T47D (cell line): ENCODE measurements around the gene IL11.
"Not testable (repeated sequence)": the region's sequence is repeated elsewhere in the genome, so short reads cannot be mapped to it uniquely, and the experiment has no call there.

Experiments
- DNase-seq, 2 experiments: peaks; one replicate each; pipeline versions ENCODE4 v3.0.0 to v3.0.0-alpha.2; 2011 to 2012; ENCODE audit warnings: low read depth in 1 of 2, low spot score in 1 of 2
- JUND ChIP-seq: IDR thresholded peaks from 2 replicates; pipeline ENCODE4 v1.6.1; 2012; ENCODE audit warnings: low read depth
- in situ Hi-C: cut with HindIII; loops from 2 replicates; pipeline ENCODE4 v1.10.0; 2016; ENCODE audit warnings: low sequenced_read_pairs, low pct_unique_long_range_greater_than_20kb

Gene IL11

GRCh38 chr19:55339105-55339888 lies 31.0 kb downstream of the IL11 start, which contains the start of gene KMT5C:
KMT5C (plus strand) TSS chr19:55339876; CDS start chr19:55341937, 2,061 bp downstream.
- DNase-seq, result peak; percentile 92 to 100
- TF ChIP-seq JUND, result no peak
- in situ Hi-C loops, result no loop called here

DNA sequence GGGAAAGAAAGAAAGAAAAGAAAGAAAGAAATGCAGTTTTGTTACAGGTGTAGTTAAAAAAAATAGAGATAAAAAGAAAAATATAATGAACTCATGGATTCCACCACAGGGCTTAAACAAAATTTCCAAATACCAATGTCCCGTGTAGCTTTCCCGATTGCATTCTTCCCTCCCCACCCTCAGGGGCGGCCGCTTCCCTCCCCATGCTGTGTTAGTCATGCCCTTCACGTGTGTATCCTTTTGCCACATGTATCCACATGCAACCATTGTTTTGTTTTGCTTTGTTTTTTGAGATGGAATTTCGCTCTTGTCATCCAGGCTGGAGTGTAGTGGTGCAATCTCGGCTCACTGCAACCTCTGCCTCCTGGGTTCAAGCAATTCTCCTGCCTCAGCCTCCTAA lies 34.2 kb downstream of the IL11 start:
- in situ Hi-C loops, result no loop called here
- no peak for TF ChIP-seq JUND
- no peak for DNase-seq

DNA sequence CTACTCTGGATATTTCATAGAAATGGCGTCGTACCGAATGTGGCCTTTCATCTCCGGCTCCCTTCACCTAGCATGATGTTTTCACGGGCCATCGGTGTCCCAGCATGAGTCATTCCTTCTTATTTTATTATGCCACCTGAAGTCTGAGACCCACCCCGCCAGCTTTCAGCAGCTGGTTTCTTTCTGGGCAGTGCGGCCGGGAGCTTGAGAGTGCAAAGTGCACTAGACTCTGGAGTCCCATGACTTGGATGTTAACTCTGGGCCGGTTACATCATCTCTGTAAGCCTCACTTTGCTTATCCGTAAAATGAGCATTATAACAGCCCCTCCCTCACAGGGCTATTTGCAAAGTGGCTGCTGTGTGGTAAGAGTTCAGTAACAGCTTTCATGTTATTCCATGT lies 36.4 kb downstream of the IL11 start:
- in situ Hi-C loops, result no loop called here
- no peak for TF ChIP-seq JUND

GRCh38 chr19:55329791-55330190 lies 40.5 kb downstream of the IL11 start:
- in situ Hi-C loops, DNase-seq: not testable (repeated sequence)

More for the DNA sequence above, 36.4 kb downstream of the IL11 start:
- no peak for DNase-seq

DNA sequence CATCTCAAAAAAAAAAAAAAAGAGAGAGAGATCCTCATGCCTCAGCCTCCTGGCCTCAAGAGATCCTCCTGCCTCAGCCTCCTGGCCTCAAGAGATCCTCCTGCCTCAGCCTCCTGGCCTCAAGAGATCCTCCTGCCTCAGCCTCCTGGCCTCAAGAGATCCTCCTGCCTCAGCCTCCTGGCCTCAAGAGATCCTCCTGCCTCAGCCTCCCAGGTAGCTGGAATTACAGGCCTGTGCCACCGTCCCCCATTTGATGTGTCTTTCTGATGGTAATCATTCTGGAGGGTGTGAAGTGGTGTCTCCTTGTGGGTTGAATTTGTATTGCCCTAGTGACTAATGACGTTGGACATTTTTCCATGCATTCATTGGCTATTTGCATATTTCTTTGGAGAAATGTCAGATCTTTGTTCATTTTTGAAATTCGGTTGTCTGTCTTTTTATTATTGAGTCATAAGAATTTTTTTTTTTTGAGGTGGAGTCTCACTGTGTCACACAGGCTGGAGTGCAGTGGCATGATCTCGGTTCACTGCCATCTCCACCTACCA lies 41.4 kb downstream of the IL11 start:
- in situ Hi-C loops, result not testable (repeated sequence)

GRCh38 chr19:55325172-55325571 lies 45.1 kb downstream of the IL11 start, which contains the start of gene TMEM150B:
TMEM150B (minus strand) TSS chr19:55325341; CDS start chr19:55321036, 4,305 bp downstream.
- no peak for TF ChIP-seq JUND
- no peak for DNase-seq
- in situ Hi-C loops, result no loop called here

More for the DNA sequence above, 41.4 kb downstream of the IL11 start:
- peak in 1 of 2 experiments; percentile 69 for DNase-seq

- no peak for TF ChIP-seq JUND
- no peak for DNase-seq
- in situ Hi-C loops, result no loop called here
Measured at GRCh38 chr19:55324662-55325061, 45.6 kb downstream of the IL11 start.

GRCh38 chr19:55322204-55322885 lies 47.9 kb downstream of the IL11 start:
- no peak for DNase-seq
- no peak for TF ChIP-seq JUND
- in situ Hi-C loops, result no loop called here

- in situ Hi-C loops, result no loop called here
- TF ChIP-seq JUND, result no peak
- no peak for DNase-seq
Measured at GRCh38 chr19:55321466-55322137, 48.7 kb downstream of the IL11 start.

GRCh38 chr19:55320844-55321419 lies 49.3 kb downstream of the IL11 start:
- TF ChIP-seq JUND, result no peak
- DNase-seq, result no peak
- in situ Hi-C loops, result no loop called here

DNA sequence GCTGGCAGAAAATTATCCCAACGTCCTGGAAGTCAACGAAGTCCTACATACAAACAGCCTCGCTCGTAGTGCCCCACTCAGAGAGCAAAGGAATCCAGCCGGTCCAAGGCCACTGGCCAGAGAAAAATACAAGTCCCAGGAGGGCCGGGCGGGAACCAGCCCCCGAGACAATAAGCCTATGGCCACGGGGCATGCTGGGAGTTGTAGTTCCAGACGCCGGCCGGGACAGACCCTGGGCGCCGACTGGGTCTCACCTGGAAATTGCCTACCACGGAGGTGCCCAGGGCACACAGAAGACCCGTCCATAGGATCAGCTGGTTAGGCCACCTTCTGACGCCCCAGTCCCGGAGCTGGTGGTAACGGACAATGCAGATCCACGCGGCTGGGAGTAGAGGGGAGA lies 50.5 kb downstream of the IL11 start:
- in situ Hi-C loops, result no loop called here
- DNase-seq, result no peak
- TF ChIP-seq JUND, result no peak

DNA sequence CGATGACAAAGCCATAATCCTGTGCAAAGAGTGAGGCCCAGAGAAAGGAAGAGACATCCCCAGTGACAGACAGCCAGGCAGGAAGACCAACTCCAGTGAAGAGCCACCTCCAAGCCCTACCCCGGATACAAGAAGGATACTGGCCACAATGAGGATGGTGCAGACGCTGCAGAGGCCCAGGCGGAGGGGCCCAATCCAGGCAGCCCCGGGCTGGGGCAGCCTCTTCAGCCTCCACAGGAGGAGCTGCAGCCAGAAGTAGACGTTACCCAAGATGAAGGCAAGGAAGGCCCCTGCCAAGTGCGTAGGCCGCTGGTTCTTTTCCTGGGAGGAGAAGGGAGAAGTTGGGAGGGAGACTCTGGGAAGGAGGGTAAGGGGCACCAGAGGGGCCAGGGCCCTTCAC lies 53.6 kb downstream of the IL11 start:
- no peak for DNase-seq
- in situ Hi-C loops, result no loop called here
- no peak for TF ChIP-seq JUND
